ENCODE results near the gene EPX. TPM values are rescaled to one million over a fixed set of nuclear protein-coding genes. Genes with fewer than 3 reads are reported as not detected.

The EPX gene
- polyA plus RNA-seq, 1 donor from 2014 or later: not detected

DNA sequence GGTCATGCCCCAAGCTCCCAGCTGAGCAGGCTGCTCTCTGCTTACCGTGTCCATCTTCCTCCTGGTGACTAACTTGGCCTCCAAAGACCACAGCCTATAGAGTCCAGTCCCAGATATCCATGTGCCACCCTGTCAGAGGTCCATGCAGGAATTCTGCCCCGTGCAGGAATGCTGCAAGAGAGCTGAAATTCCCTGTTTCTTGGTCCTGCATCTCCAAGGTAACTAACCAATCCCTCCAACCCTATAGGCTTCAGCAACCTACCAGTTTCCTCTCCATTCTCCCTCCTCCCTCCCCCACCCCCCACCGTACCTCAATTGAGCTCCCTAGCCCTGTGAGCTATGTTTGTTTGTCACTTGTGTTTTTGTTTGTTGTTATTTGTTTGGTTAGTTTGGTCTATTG lies 36.2 kb downstream of the EPX start:
- H3K9me3 Mint-ChIP-seq: no peaks in the 10 kb centered on the region
- H3K4me3 Mint-ChIP-seq: no peak overlapping the region
- H3K4me1 Mint-ChIP-seq: peaks cover 14 to 21% (median 18%) of the 10 kb centered on the region in 3 donors
- peaks cover 5% of the 10 kb centered on the region for H3K27me3 Mint-ChIP-seq
- H3K36me3 Mint-ChIP-seq: peaks cover 6% of the 10 kb centered on the region
- H3K27ac Mint-ChIP-seq: no peak overlapping the region

DNA sequence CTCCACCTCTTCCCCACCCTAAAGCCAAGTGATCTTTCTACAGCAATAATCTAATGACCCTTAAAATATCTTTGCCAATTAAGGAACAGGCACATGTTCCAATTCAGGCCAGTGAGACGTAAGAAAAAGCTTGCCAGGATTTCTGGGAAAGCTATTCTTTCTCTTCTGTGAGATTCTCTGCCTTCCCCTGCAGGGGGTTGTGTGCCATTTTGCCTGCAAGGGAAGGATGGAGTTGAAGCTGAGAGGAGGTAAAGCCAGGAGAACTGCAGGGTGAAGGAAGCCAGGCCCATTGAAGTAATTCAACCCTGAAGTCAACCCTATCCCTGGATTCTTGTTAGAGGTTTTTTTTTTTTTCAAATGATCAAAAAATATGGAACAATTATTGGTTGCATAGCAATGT lies 36.9 kb downstream of the EPX start:
- Mint-ChIP-seq H3K36me3 (peaks cover 6% of the 10 kb centered on the region), H3K4me1 (peaks cover 19 to 23% (median 22%) of the 10 kb centered on the region in 3 donors), H3K27ac (no peak overlapping the region), H3K27me3 (peaks cover 5% of the 10 kb centered on the region), H3K4me3 (no peak overlapping the region), H3K9me3 (no peaks in the 10 kb centered on the region)

DNA sequence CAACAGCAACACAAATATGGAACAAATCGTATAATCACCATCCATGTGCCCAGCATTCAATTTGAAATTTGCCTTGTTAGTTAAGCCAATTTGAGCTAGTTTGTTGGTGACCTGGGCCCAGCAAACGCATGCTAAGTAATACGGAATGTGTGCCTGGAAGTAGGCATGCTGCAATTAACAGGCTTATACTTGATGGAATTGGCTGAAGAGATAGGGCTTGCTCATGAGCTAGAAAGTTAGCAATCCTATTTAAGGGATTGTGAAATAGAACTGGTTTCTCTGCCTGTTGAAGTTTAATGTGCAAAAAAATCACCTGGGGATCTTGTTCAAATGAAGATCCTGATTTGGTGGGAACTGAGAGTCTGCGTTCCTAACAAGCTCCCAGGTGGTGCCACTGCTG lies 37.4 kb downstream of the EPX start:
- H3K4me3 Mint-ChIP-seq: no peak overlapping the region
- peaks cover 6% of the 10 kb centered on the region for H3K36me3 Mint-ChIP-seq
- no peaks in the 10 kb centered on the region for H3K9me3 Mint-ChIP-seq
- H3K4me1 Mint-ChIP-seq: peaks cover 19 to 25% (median 23%) of the 10 kb centered on the region in 3 donors
- peaks cover 5% of the 10 kb centered on the region for H3K27me3 Mint-ChIP-seq
- H3K27ac Mint-ChIP-seq: no peak overlapping the region

DNA sequence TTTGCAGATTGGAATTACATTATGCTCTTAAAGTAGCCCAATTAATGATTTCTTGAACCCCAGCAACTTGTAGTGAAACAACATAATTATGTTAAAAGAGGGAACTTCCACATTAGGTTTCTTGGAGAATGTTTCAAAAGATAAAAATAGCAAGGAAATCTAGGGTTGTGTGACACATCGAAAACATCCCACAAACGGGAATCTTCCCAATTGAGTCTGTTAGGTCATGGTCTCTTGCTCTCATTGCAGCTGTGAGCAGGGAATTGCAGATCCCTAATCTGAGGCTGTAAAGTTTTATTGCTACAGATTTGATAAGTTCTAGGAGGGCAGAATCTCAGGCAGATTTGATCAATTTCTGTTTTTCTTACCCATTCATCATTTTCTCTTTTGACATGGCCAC lies 39.1 kb downstream of the EPX start:
- no peak overlapping the region for H3K4me3 Mint-ChIP-seq
- peaks cover 6% of the 10 kb centered on the region for H3K36me3 Mint-ChIP-seq
- peaks cover 23 to 25% (median 23%) of the 10 kb centered on the region in 3 donors for H3K4me1 Mint-ChIP-seq
- H3K9me3 Mint-ChIP-seq: no peaks in the 10 kb centered on the region
- H3K27me3 Mint-ChIP-seq: peaks cover 4% of the 10 kb centered on the region
- H3K27ac Mint-ChIP-seq: peak overlapping the region; percentile 16 to 52 (median 50)

DNA sequence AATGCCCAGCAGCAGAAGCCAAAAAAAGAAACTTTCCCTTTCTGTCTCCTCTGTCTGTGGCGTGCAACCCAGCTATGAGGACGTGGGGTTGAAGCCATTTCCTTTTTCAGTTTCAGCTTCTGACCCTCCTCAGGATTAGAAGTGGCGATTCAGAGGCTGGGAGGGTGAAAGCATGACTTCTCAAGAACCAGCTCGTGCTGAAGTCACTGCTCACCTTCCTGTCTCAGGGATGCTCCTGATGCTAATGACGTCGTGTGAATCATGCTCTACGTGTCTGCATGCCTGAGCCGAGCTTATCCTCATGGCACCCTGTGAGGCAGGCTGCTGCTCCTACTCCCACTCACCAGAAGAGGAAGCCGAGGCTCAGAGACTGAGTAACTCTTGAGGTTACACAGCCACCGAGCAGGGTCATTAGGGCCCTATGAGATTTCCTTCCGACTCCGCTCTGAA lies 40.2 kb downstream of the EPX start:
- peak overlapping the region; percentile 52 to 98 (median 94) for H3K27ac Mint-ChIP-seq
- H3K4me3 Mint-ChIP-seq: peak overlapping the region in 3 of 4 donors; percentile 12 to 84 (median 68)

DNA sequence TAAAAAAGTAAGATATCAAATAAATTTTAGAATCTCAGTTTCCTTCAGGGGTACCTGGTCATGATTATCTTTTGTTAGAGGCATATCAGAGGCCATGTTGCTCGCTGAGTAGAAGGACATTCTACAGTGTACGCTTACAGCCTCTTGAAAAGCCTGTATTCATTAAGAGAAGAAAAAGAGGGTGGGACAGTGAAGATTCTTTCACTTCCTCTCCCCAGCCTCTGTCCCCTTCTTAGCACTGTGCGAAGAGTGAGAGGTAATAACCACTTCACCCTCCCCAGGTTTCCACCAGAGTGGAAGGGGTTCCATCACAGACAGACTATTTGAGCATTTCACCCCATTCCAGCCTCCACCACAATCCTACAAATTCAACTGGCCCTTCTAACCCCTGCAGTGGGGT lies 41.0 kb downstream of the EPX start:
- Mint-ChIP-seq H3K9me3 (no peaks in the 10 kb centered on the region), H3K27ac (peak overlapping the region in 2 of 3 donors; percentile 2 to 98), H3K36me3 (peaks cover 5% of the 10 kb centered on the region), H3K27me3 (no peaks in the 10 kb centered on the region), H3K4me1 (peaks cover 23 to 25% (median 24%) of the 10 kb centered on the region in 3 donors), H3K4me3 (peak overlapping the region in 3 of 4 donors; percentile 44 to 88 (median 77))

More for the DNA sequence above, 40.2 kb downstream of the EPX start:
- H3K9me3 Mint-ChIP-seq: no peaks in the 10 kb centered on the region
- no peaks in the 10 kb centered on the region for H3K27me3 Mint-ChIP-seq
- H3K4me1 Mint-ChIP-seq: peaks cover 23 to 25% (median 24%) of the 10 kb centered on the region in 3 donors
- H3K36me3 Mint-ChIP-seq: peaks cover 5% of the 10 kb centered on the region

DNA sequence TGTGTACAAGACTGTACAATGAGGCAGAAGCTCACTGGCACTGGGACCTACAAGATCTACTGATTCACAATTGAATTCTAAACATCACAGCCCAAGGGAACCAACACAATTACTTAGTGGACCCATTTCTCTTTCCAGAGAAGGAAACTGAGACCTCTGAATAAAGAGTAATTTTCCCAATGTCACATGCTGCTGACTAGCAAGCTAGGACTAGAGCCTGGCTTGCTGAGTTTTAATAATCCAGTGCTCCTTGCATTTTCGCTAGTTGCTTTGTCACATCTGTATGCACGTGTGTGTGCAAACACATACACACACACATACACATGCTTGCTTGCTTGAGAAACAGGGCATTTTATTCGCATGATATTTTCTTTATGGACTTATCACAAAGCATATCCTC lies 42.0 kb downstream of the EPX start:
- peak overlapping the region in 1 of 3 donors; percentile 53 for H3K27ac Mint-ChIP-seq
- H3K4me3 Mint-ChIP-seq: peak overlapping the region in 1 of 4 donors; percentile 25
- no peaks in the 10 kb centered on the region for H3K9me3 Mint-ChIP-seq
- H3K36me3 Mint-ChIP-seq: peaks cover 3% of the 10 kb centered on the region
- peaks cover 23 to 25% (median 24%) of the 10 kb centered on the region in 3 donors for H3K4me1 Mint-ChIP-seq
- no peaks in the 10 kb centered on the region for H3K27me3 Mint-ChIP-seq

DNA sequence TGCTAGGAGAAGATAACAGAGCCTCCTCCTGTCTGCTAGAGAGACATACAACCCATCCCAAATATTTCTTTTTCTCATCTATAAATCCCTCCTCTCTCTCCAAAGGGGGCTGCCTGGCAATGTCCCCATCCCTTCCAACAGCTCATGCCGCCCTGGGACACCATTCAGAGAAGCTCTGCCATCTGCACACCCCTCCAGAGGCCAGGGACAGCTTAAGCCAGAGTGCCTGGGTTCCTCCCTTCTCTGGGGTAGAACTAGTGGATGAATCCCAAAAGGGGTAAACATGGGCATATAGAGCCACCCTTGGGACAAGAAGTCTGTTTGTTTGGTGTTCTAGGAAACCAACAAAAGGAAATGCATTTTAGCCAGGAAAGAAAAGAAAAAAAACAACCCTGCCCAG lies 43.3 kb downstream of the EPX start:
- peaks cover 5% of the 10 kb centered on the region for H3K27me3 Mint-ChIP-seq

DNA sequence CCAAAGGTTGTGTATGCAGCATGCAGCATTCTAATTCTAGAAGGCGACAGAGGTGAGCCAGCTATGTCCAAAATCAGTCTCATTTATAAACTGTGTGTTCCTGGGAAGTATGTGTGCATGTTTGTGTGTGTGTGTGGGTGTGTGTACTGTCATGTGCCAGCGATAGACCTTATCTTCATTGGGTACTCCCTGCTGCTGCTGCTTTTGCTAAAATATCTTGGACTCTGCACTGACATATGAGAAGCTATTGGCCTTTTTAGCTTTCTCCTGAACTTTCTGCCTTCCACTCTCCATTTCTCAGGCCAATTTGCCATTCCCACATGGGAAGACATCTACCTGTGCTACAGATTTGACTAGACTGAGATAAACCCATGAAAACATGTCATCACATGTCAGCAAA lies 43.9 kb downstream of the EPX start:
- no peak overlapping the region for H3K27ac Mint-ChIP-seq
- H3K9me3 Mint-ChIP-seq: no peaks in the 10 kb centered on the region
- H3K4me1 Mint-ChIP-seq: peaks cover 21 to 25% (median 24%) of the 10 kb centered on the region in 3 donors
- H3K36me3 Mint-ChIP-seq: peaks cover 1% of the 10 kb centered on the region
- no peak overlapping the region for H3K4me3 Mint-ChIP-seq
- H3K27me3 Mint-ChIP-seq: peaks cover 6% of the 10 kb centered on the region

More for the DNA sequence above, 43.3 kb downstream of the EPX start:
- H3K4me3 Mint-ChIP-seq: no peak overlapping the region
- peaks cover 23 to 25% (median 24%) of the 10 kb centered on the region in 3 donors for H3K4me1 Mint-ChIP-seq
- H3K27ac Mint-ChIP-seq: no peak overlapping the region
- no peaks in the 10 kb centered on the region for H3K9me3 Mint-ChIP-seq
- peaks cover 1% of the 10 kb centered on the region for H3K36me3 Mint-ChIP-seq

DNA sequence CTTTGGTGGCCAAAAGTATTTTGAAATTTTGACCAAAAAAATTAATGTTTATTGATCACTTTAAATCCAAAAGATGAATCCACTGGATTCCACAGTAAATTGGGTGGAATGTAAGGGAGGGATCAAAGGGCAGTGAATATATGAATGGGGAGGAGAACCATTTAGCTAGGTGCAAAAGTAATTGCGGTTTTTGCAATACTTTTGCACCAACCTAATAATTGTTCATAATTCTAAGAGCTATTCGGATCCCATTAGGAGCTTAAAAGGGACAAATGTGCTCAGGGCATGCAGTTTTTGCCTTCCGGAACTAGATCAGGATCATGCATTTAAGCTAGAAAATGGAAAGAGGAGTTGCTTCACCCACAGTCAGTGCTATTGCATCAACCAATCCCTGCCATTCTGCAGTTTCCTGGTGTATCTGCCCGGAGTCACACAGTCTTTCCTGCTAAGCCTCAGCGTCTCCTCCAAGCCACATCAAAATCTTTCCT lies 45.7 kb downstream of the EPX start, which contains the start of gene LPO:
TSS of gene LPO (plus strand) at position 438 of the 488 bp plus-strand sequence. CDS start 4,396 bp downstream, outside the sequence.
- Mint-ChIP-seq H3K27me3 (peaks cover 13% of the 10 kb centered on the region), H3K36me3 (peaks cover 1% of the 10 kb centered on the region), H3K4me3 (no peak within 1 kb of the TSS), H3K27ac (no peak within 1 kb of the TSS), H3K9me3 (no peaks in the 10 kb centered on the region), H3K4me1 (peaks cover 5 to 14% (median 10%) of the 10 kb centered on the region in 3 donors)

DNA sequence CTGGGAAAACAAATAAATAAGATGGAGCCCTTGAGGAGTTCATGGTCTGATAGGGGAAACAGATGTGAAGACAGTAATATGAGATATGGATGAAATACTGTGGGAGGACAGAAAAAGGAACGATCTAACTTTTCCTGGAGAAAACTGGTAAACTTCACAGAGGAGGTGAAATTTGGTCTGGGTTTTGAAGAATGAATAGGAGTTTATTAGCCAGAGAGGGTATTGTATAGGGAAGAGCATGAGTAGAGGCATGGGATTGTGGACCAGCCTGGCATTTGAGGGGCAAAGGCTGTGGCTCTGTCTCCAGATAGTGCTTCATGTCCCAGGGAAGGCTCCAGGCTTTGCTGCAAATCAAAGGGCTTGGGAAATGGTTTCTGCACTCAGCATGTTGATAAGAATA lies 47.5 kb downstream of the EPX start:
- no peak overlapping the region for H3K4me3 Mint-ChIP-seq
- no peak overlapping the region for H3K27ac Mint-ChIP-seq
- peaks cover 21% of the 10 kb centered on the region for H3K27me3 Mint-ChIP-seq
- H3K9me3 Mint-ChIP-seq: no peaks in the 10 kb centered on the region
- H3K36me3 Mint-ChIP-seq: peaks cover 2% of the 10 kb centered on the region
- H3K4me1 Mint-ChIP-seq: peaks cover 0 to 4% (median 0%) of the 10 kb centered on the region in 3 donors

DNA sequence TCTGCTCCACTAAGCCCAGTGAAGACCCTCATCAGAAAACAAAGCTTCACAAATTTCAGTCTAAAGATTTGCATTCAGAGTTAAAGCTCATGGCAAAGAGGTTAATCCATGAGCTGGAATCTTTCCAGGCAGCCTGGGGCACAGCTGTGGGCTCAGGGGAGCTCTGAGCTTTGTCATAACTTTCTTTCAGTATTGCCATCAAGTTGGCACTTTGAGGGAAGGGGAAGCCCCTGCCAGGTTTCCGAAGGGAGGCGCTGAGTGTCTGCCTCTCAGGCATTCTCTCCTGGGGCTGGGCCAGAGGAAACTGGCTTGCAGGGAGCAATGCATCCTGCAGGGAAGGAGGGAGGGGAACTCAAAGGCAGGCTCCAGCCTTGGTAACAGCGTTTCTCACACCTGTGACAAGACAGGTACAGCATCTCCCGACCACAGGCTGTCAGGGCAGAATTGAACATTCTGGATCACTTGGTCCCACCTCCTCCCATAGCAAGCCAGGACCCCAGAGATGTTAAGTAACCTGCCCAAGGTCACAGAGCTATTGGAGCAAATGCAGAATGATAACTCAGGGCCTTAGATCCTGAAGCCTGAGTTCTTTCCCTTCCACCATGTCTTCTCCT lies 49.8 kb downstream of the EPX start:
- Mint-ChIP-seq H3K4me1 (peaks cover 0 to 4% (median 0%) of the 10 kb centered on the region in 3 donors), H3K9me3 (peaks cover 0 to 2% (median 0%) of the 10 kb centered on the region in 3 donors), H3K27me3 (peaks cover 24% of the 10 kb centered on the region), H3K4me3 (no peak overlapping the region), H3K36me3 (peaks cover 2% of the 10 kb centered on the region), H3K27ac (no peak overlapping the region)

DNA sequence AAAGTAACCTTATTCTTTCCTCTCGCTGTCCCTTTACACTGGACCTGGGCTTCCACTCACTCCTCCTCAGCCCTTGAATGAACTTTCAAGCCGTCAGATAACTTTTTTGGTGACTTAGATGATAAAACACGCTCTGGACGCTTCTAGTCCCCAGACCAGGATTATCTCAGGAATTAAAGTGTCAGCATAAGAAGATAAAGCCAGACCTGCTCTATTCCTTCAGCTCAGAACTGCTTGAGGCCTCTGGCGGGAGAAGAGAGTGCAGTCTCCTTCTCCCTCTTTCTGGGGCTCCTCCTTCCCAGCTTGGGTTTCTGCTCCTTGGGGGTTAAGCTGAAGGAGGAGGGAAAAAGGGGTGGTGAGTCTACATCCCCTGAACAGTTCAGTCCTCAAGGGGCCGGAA lies 52.4 kb downstream of the EPX start:
- Mint-ChIP-seq H3K9me3 (peaks cover 0 to 2% (median 0%) of the 10 kb centered on the region in 3 donors), H3K36me3 (peaks cover 2% of the 10 kb centered on the region), H3K4me3 (no peak overlapping the region), H3K27ac (no peak overlapping the region), H3K4me1 (peaks cover 2 to 5% (median 4%) of the 10 kb centered on the region in 3 donors), H3K27me3 (peaks cover 28% of the 10 kb centered on the region)

DNA sequence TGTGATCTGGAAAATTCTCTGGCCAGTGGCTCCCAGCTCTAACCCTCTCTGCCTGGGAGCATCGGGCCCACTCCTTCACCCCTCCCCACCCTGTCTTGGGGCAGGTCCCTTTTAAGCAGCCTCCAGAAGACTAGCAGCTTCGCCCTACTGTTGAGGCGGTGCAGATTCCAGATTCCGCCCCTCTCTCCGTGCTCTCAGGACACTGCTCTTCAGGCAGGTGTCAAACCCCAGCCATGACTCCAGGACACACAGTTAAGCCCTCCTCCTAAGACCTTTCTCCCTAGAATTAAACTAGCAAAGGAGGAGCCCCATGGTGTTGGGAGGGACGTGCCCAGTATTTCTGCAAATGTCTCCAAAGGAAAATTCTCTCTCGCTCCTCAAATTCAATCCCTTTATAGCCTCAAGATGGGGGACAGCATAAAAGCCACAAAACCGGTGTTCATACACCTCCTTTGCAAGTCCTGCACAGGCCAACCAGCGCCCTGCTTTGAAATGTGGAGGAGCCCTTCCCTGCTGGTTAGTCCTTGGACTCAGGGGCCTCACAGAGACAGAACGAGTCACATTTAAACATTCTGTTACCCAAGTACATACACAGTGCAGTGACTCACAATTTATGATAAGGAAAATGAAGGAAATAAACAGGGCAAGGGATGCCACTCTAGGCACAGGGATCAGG lies 53.0 kb downstream of the EPX start:
- Mint-ChIP-seq H3K9me3 (peaks cover 0 to 2% (median 0%) of the 10 kb centered on the region in 3 donors), H3K4me3 (peak overlapping the region in 1 of 4 donors; percentile 31), H3K36me3 (peaks cover 4% of the 10 kb centered on the region), H3K27me3 (peaks cover 25% of the 10 kb centered on the region), H3K27ac (no peak overlapping the region), H3K4me1 (peaks cover 2 to 9% (median 4%) of the 10 kb centered on the region in 3 donors)

DNA sequence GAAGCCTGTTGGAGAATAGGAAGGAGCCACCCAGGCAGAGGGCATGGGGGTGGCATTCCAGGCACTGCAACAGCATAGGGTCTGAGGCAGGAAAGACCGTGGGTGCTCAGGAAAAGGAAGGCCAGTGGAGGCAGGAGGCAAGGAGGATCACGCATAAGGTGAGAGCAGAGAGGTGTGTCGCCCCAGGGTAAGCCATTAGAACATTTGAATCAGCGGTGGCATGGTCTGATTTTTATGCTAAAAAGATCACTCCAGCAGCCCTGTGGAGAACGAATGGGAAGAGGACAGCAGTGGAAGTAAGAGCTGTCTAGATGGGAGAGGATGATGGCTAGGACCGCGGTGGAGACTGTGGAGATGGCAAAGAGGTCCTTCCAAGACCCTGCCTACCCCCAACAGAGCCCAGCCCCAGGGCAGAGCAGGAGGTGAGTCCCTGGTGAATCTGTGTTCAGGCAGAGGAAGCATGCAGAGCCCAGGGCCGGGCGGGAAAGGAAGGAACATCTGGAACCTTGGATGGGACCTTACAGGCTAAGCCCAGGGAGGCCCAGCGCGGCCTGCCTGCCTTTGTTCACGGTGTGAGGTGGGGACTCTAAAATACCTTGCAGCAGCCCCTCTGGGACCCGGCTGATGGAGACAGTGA lies 53.7 kb downstream of the EPX start:
- H3K27ac Mint-ChIP-seq: no peak overlapping the region
- peak overlapping the region in 1 of 4 donors; percentile 31 for H3K4me3 Mint-ChIP-seq
- peaks cover 0 to 2% (median 0%) of the 10 kb centered on the region in 3 donors for H3K9me3 Mint-ChIP-seq
- H3K4me1 Mint-ChIP-seq: peaks cover 2 to 9% (median 4%) of the 10 kb centered on the region in 3 donors
- H3K27me3 Mint-ChIP-seq: peaks cover 24% of the 10 kb centered on the region
- H3K36me3 Mint-ChIP-seq: peaks cover 4% of the 10 kb centered on the region

Measured in IgD-negative memory B cell (primary cell).